NT2/D1 (cell line): ENCODE results near the gene LARP1.

Source experiments
- DNase-seq: peaks from one replicate; pipeline ENCODE4 v3.0.0-alpha.2; 2011; ENCODE audit warnings: low read depth, low spot score
- H3K27me3 ChIP-seq: 2 replicates; pipeline ENCODE4 v1.6.0; 2011; ENCODE audit warnings: mild to moderate bottlenecking; ENCODE audit not compliant: insufficient read length, insufficient read depth
- H3K36me3 ChIP-seq: 2 replicates; pipeline ENCODE4 v1.6.1; 2011; ENCODE audit warnings: mild to moderate bottlenecking, low read length, mixed read lengths; ENCODE audit not compliant: insufficient read depth, insufficient read length
- H3K4me1 ChIP-seq: 2 replicates; pipeline ENCODE4 v1.5.1; 2011; ENCODE audit not compliant: insufficient read depth, insufficient read length
- H3K4me3 ChIP-seq: 2 replicates; pipeline ENCODE4 v1.5.1; 2011; ENCODE audit warnings: low read depth; ENCODE audit not compliant: insufficient read length
- H3K9ac ChIP-seq: 2 replicates; pipeline ENCODE4 v1.6.0; 2011; ENCODE audit warnings: low read depth; ENCODE audit not compliant: insufficient read length
- H3K9me3 ChIP-seq: 2 replicates; pipeline ENCODE4 v1.5.1; 2011; ENCODE audit warnings: mild to moderate bottlenecking, low read length; ENCODE audit not compliant: insufficient read depth
- SUZ12 ChIP-seq: IDR thresholded peaks from 2 replicates; pipeline ENCODE4 v1.6.1; 2011; ENCODE audit not compliant: insufficient read length, insufficient read depth; ENCODE audit errors: extremely low read depth
- YY1 ChIP-seq: IDR thresholded peaks from 2 replicates; pipeline ENCODE4 v1.6.1; 2011; ENCODE audit not compliant: insufficient read length, insufficient read depth
- ZNF274 ChIP-seq: IDR thresholded peaks from 2 replicates; pipeline ENCODE4 v1.6.1; 2011; ENCODE audit warnings: mild to moderate bottlenecking, low read depth, low read length

The LARP1 gene

GRCh38 chr5:154857530-154858296, 102.5 kb downstream of the LARP1 start:
- H3K4me1 ChIP-seq, result no peaks in the 10 kb centered on the region
- H3K9me3 ChIP-seq, result no peaks in the 10 kb centered on the region
- no peaks in the 10 kb centered on the region for H3K27me3 ChIP-seq
- peak overlapping the region; percentile 46 for H3K4me3 ChIP-seq
- H3K36me3 ChIP-seq, result peaks cover 8% of the 10 kb centered on the region
- no peak for TF ChIP-seq ZNF274
- no peak for TF ChIP-seq SUZ12
- TF ChIP-seq YY1, result no peak
- DNase-seq, result peak; percentile 85
- H3K9ac ChIP-seq, result peak overlapping the region; percentile 90

- Histone ChIP-seq H3K36me3 (peaks cover 13% of the 10 kb centered on the region), H3K27me3 (no peaks in the 10 kb centered on the region), H3K4me1 (no peaks in the 10 kb centered on the region), H3K9me3 (no peaks in the 10 kb centered on the region), H3K9ac (peak within 1 kb of the TSS; percentile 90), H3K4me3 (peak within 1 kb of the TSS; percentile 46)
- DNase-seq, result peak; percentile 90
- TF ChIP-seq SUZ12 (no peak), ZNF274 (no peak), YY1 (no peak)
Observed at GRCh38 chr5:154858297-154858971, 103.3 kb downstream of the LARP1 start, which contains the start of gene CNOT8. TSS of gene CNOT8 (plus strand) at chr5:154858627. CDS start at chr5:154863279, 4,652 bp downstream.

- TF ChIP-seq ZNF274 (no peak), YY1 (no peak), SUZ12 (no peak)
- no peak for DNase-seq
- Histone ChIP-seq H3K36me3 (peaks cover 16% of the 10 kb centered on the region), H3K4me1 (no peaks in the 10 kb centered on the region), H3K27me3 (no peaks in the 10 kb centered on the region), H3K9ac (peak overlapping the region; percentile 88), H3K9me3 (no peaks in the 10 kb centered on the region), H3K4me3 (peak overlapping the region; percentile 46)
Observed at GRCh38 chr5:154858972-154859871, 104.0 kb downstream of the LARP1 start.

- no peaks in the 10 kb centered on the region for H3K4me1 ChIP-seq
- H3K4me3 ChIP-seq, result peak overlapping the region; percentile 2
- no peak for DNase-seq
- H3K36me3 ChIP-seq, result peaks cover 22% of the 10 kb centered on the region
- H3K9me3 ChIP-seq, result no peaks in the 10 kb centered on the region
- peak overlapping the region; percentile 68 for H3K9ac ChIP-seq
- TF ChIP-seq SUZ12 (no peak), YY1 (no peak), ZNF274 (no peak)
- H3K27me3 ChIP-seq, result no peaks in the 10 kb centered on the region
Observed at GRCh38 chr5:154860123-154860522, 104.9 kb downstream of the LARP1 start.

- no peak for DNase-seq
- no peak overlapping the region for H3K9ac ChIP-seq
- no peaks in the 10 kb centered on the region for H3K27me3 ChIP-seq
- H3K36me3 ChIP-seq, result peaks cover 28% of the 10 kb centered on the region
- no peaks in the 10 kb centered on the region for H3K4me1 ChIP-seq
- no peak overlapping the region for H3K4me3 ChIP-seq
- TF ChIP-seq YY1, result no peak
- no peak for TF ChIP-seq ZNF274
- no peak for TF ChIP-seq SUZ12
- H3K9me3 ChIP-seq, result no peaks in the 10 kb centered on the region
Observed at GRCh38 chr5:154860765-154861164, 105.6 kb downstream of the LARP1 start.

GRCh38 chr5:154861946-154862345, 106.8 kb downstream of the LARP1 start:
- H3K4me1 ChIP-seq, result no peaks in the 10 kb centered on the region
- no peak overlapping the region for H3K4me3 ChIP-seq
- TF ChIP-seq YY1, result no peak
- TF ChIP-seq ZNF274, result no peak
- TF ChIP-seq SUZ12, result no peak
- H3K27me3 ChIP-seq, result no peaks in the 10 kb centered on the region
- H3K9me3 ChIP-seq, result no peaks in the 10 kb centered on the region
- no peak for DNase-seq
- H3K9ac ChIP-seq, result no peak overlapping the region
- peaks cover 36% of the 10 kb centered on the region for H3K36me3 ChIP-seq
